ENCODE measurements around the gene KRT79.
A peak's percentile ranks its signal among the peaks of the same experiment; 100 is the strongest.
"Not testable (repeated sequence)": the region's sequence is repeated elsewhere in the genome, so short reads cannot be mapped to it uniquely, and the experiment has no call there.

Gene KRT79

GRCh38 chr12:52870361-52871290 is 36.5 kb upstream of the KRT79 start:
- Mint-ChIP-seq H3K36me3 (ENCODE audit: low read depth) (no peaks in the 10 kb centered on the region), H3K4me3 (no peak overlapping the region), H3K27ac (no peak overlapping the region), H3K9me3 (no peaks in the 10 kb centered on the region), H3K27me3 (peaks cover 7% of the 10 kb centered on the region), H3K4me1 (ENCODE audit: low read depth) (peaks cover 36% of the 10 kb centered on the region)
- DNase-seq, result peak; percentile 89

DNA sequence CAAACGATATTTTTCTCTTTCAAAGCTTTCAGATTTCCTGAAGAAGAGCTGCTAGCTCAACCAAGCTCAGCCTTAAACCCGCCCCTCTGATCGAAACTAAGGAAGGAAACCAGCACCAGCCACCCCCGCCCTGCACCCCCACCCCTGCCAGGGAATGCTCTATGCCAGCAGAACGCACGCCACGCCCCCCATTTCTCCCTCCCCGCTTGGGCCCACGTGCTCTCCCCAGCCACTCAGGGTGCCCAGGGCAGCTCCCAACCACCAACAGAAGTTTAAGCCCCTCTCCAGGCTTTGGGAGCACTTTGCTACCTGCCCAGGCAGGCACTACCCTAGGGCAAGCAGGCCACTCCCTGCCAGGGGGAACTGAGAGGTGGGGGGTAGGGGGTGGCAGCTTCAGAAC is 33.5 kb upstream of the KRT79 start:
- DNase-seq, result peak; percentile 51
- H3K9me3 Mint-ChIP-seq, result no peaks in the 10 kb centered on the region

DNA sequence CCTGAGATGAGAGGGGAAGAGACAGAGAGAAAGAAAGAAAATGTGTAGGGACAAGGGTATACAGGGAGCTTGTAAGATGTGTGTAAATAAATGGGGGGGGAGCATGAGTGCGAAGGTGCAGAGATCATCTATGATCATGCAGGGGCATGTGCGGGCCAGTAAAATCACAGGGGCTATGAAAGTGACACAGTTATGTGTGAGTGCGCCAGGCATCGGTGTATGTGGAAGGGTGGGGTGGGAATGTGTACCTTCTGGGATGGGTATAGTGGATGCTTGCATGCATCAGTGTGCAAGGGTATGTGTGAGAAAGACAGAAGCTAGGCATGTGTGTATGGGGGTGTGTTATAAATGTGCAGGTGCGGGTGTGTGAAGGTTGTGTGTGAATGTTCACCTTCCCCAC is 33.0 kb upstream of the KRT79 start:
- H3K36me3 Mint-ChIP-seq (ENCODE audit: low read depth), result no peaks in the 10 kb centered on the region
- H3K4me3 Mint-ChIP-seq, result no peak overlapping the region
- H3K9me3 Mint-ChIP-seq, result no peaks in the 10 kb centered on the region
- no peak for DNase-seq
- peaks cover 22% of the 10 kb centered on the region for H3K4me1 Mint-ChIP-seq (ENCODE audit: low read depth)
- H3K27ac Mint-ChIP-seq, result no peak overlapping the region
- no peaks in the 10 kb centered on the region for H3K27me3 Mint-ChIP-seq

More for the DNA sequence above, 33.5 kb upstream of the KRT79 start:
- Mint-ChIP-seq H3K4me3 (no peak overlapping the region), H3K4me1 (ENCODE audit: low read depth) (peaks cover 22% of the 10 kb centered on the region), H3K36me3 (ENCODE audit: low read depth) (no peaks in the 10 kb centered on the region), H3K27me3 (no peaks in the 10 kb centered on the region), H3K27ac (no peak overlapping the region)

- peaks cover 16% of the 10 kb centered on the region for H3K4me1 Mint-ChIP-seq (ENCODE audit: low read depth)
- H3K9me3 Mint-ChIP-seq, result no peaks in the 10 kb centered on the region
- H3K4me3 Mint-ChIP-seq, result no peak overlapping the region
- no peaks in the 10 kb centered on the region for H3K27me3 Mint-ChIP-seq
- peak; percentile 52 for DNase-seq
- H3K36me3 Mint-ChIP-seq (ENCODE audit: low read depth), result no peaks in the 10 kb centered on the region
- H3K27ac Mint-ChIP-seq, result no peak overlapping the region
Measured at GRCh38 chr12:52865090-52865944, 31.2 kb upstream of the KRT79 start.

DNA sequence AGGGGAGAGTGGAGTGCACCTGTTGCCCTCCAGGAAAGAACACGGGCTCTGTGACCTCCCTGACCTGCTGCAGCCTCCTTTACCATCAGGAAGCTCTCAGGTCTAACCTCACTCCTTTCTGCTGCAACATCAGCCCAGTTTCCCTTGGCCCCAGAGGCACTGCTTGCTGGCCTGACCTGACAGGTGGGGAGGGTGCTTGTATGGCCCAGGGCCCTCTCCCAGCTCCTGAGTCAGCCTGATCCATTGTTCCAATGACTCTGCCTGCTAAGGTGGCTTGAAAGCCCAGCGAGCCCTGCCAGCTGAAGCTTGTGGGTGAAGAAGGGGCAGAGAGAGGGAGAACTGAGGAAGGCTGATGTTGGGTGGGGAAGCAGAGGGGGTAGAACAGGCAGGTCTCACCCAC is 27.9 kb upstream of the KRT79 start:
- no peak overlapping the region for H3K27ac Mint-ChIP-seq
- no peak overlapping the region for H3K4me3 Mint-ChIP-seq
- H3K4me1 Mint-ChIP-seq (ENCODE audit: low read depth), result peaks cover 2% of the 10 kb centered on the region
- H3K36me3 Mint-ChIP-seq (ENCODE audit: low read depth), result no peaks in the 10 kb centered on the region
- H3K9me3 Mint-ChIP-seq, result no peaks in the 10 kb centered on the region
- no peak for DNase-seq
- no peaks in the 10 kb centered on the region for H3K27me3 Mint-ChIP-seq

DNA sequence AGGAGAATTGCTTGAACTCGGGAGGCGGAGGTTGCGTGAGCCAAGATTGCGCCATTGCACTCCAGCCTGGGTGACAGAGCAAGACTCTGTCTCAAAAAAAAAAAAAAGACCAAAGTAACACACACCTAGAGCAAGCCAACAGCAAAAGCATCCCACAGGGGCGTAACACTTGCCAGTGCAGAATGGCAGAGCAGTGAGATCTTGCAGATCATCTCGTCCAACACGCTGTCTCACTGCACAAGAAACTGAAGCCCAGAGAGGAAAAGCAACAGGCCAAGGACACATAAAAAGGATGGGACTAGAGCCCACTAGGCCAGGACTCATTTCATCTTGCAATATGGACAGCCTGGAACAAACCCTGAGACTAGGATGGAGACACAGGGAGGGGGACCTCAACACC is 27.4 kb upstream of the KRT79 start:
- no peak for DNase-seq
- H3K4me1 Mint-ChIP-seq (ENCODE audit: low read depth), result no peaks in the 10 kb centered on the region
- H3K9me3 Mint-ChIP-seq, result no peaks in the 10 kb centered on the region
- no peak overlapping the region for H3K27ac Mint-ChIP-seq
- no peaks in the 10 kb centered on the region for H3K36me3 Mint-ChIP-seq (ENCODE audit: low read depth)
- no peak overlapping the region for H3K4me3 Mint-ChIP-seq
- H3K27me3 Mint-ChIP-seq, result no peaks in the 10 kb centered on the region

GRCh38 chr12:52860102-52860823 is 26.2 kb upstream of the KRT79 start:
- Mint-ChIP-seq H3K9me3 (no peaks in the 10 kb centered on the region), H3K27me3 (no peaks in the 10 kb centered on the region), H3K36me3 (ENCODE audit: low read depth) (no peaks in the 10 kb centered on the region), H3K4me1 (ENCODE audit: low read depth) (peaks cover 2% of the 10 kb centered on the region), H3K27ac (no peak overlapping the region), H3K4me3 (no peak overlapping the region)
- no peak for DNase-seq

DNA sequence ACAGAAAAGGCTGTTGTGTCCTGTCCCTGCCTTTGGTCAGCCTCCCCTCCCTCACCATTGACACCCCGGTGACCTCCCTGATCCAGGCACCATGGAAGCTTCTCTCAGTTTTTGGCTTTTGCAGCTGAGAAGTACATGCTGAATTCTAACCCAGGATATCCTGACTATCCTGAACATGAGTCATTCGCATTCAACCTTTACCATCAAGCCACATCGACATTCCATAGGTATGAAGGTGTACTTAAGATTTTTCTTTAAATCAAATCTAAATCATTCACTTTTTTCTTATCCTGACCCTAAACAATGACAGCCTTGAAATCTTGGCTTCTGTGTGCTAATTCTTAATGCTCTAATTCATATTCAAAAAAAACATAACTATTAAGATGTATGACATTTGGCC is 23.4 kb upstream of the KRT79 start:
- no peaks in the 10 kb centered on the region for H3K27me3 Mint-ChIP-seq
- H3K9me3 Mint-ChIP-seq, result no peaks in the 10 kb centered on the region
- no peak for DNase-seq
- no peak overlapping the region for H3K27ac Mint-ChIP-seq
- H3K4me1 Mint-ChIP-seq (ENCODE audit: low read depth), result peaks cover 2% of the 10 kb centered on the region
- no peaks in the 10 kb centered on the region for H3K36me3 Mint-ChIP-seq (ENCODE audit: low read depth)
- H3K4me3 Mint-ChIP-seq, result no peak overlapping the region

- no peaks in the 10 kb centered on the region for H3K9me3 Mint-ChIP-seq
- H3K27ac Mint-ChIP-seq, result no peak overlapping the region
- H3K36me3 Mint-ChIP-seq (ENCODE audit: low read depth), result no peaks in the 10 kb centered on the region
- no peak for DNase-seq
- peaks cover 2% of the 10 kb centered on the region for H3K4me1 Mint-ChIP-seq (ENCODE audit: low read depth)
- H3K4me3 Mint-ChIP-seq, result no peak overlapping the region
- H3K27me3 Mint-ChIP-seq, result no peaks in the 10 kb centered on the region
Measured at GRCh38 chr12:52856787-52857186, 22.7 kb upstream of the KRT79 start.

GRCh38 chr12:52856077-52856476 is 22.0 kb upstream of the KRT79 start:
- not testable (repeated sequence) for DNase-seq; H3K36me3 Mint-ChIP-seq (ENCODE audit: low read depth); H3K4me1 Mint-ChIP-seq (ENCODE audit: low read depth); H3K9me3 Mint-ChIP-seq; H3K4me3 Mint-ChIP-seq; H3K27me3 Mint-ChIP-seq; H3K27ac Mint-ChIP-seq

DNA sequence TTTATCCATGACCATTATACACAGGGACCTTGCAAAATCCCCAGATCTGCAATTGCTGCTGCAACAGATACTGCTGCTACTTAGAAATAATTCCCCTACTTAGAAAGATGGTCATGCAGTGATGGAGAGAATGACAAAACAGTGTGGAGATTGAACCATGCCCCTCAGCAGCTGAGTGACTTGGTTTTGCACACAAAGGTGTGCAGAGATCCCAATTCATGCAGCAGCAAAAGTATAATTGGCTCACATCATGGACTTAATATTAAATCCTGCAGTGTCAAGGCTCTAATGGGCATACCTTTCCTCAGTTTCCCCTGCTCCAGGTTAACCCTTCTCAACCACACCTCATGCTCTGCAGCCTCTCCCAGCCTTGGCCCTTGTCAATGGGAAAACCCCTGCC is 17.7 kb upstream of the KRT79 start:
- no peak overlapping the region for H3K27ac Mint-ChIP-seq
- H3K4me1 Mint-ChIP-seq (ENCODE audit: low read depth), result peaks cover 6% of the 10 kb centered on the region
- peaks cover 3% of the 10 kb centered on the region for H3K27me3 Mint-ChIP-seq
- DNase-seq, result no peak
- no peak overlapping the region for H3K4me3 Mint-ChIP-seq
- no peaks in the 10 kb centered on the region for H3K9me3 Mint-ChIP-seq
- no peaks in the 10 kb centered on the region for H3K36me3 Mint-ChIP-seq (ENCODE audit: low read depth)

DNA sequence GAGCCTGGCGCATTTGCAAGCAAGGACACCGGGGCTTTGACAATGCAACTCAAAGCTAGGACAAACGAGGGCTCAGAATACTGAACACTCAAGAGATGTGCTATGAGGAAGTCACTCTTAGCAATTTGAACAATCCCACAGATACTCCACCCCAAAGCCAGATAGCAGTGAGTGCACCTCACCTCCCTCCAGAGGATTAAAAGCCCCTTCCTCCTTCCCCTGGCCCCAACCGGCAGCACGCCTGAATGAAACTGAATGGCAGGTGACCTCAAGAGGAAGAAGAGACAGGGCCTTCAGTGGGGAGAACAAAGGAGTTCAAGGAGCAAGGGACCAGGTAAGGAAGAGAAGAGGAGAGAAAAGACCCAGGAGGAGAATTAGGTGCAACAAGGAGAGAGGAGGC is 16.6 kb upstream of the KRT79 start:
- H3K9me3 Mint-ChIP-seq, result no peaks in the 10 kb centered on the region
- H3K4me3 Mint-ChIP-seq, result no peak overlapping the region

DNA sequence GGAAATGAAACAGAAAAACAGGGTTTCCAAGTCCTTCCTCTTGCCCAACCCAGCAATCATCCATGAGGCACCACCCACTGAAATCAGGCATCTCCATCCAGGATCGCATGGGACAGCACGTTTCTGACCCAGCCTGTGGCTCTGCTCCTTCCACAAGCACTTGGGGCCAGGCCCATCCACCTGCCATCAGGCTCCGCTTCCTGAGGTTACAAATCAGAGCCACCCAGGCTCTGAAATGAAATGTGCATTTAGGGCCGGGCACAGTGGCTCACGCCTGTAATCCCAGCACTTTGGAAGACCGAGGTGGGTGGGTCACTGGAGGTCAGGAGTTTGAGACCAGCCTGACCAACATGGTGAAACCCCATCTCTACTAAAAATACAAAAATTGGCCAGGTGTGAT is 15.4 kb upstream of the KRT79 start:
- Mint-ChIP-seq H3K4me3 (no peak overlapping the region), H3K4me1 (ENCODE audit: low read depth) (peaks cover 4% of the 10 kb centered on the region), H3K36me3 (ENCODE audit: low read depth) (no peaks in the 10 kb centered on the region), H3K27ac (no peak overlapping the region), H3K27me3 (peaks cover 3% of the 10 kb centered on the region), H3K9me3 (no peaks in the 10 kb centered on the region)
- no peak for DNase-seq

More for the DNA sequence above, 16.6 kb upstream of the KRT79 start:
- no peak for DNase-seq
- H3K27me3 Mint-ChIP-seq, result peaks cover 3% of the 10 kb centered on the region
- H3K27ac Mint-ChIP-seq, result no peak overlapping the region
- no peaks in the 10 kb centered on the region for H3K36me3 Mint-ChIP-seq (ENCODE audit: low read depth)
- peaks cover 6% of the 10 kb centered on the region for H3K4me1 Mint-ChIP-seq (ENCODE audit: low read depth)

GRCh38 chr12:52848661-52849255 is 14.6 kb upstream of the KRT79 start, which contains the start of gene KRT78:
KRT78 (minus strand) TSS chr12:52848994; CDS start chr12:52848930, 64 bp downstream.
- Mint-ChIP-seq H3K27ac (no peak within 1 kb of the TSS), H3K27me3 (peaks cover 3% of the 10 kb centered on the region), H3K4me1 (ENCODE audit: low read depth) (peaks cover 4% of the 10 kb centered on the region), H3K36me3 (ENCODE audit: low read depth) (no peaks in the 10 kb centered on the region), H3K9me3 (no peaks in the 10 kb centered on the region), H3K4me3 (no peak within 1 kb of the TSS)
- DNase-seq, result no peak
